Kidney epithelial cell (primary cell): ENCODE results near the gene SPATA31D1. TPM values are rescaled to one million over a fixed set of nuclear protein-coding genes. Genes with fewer than 3 reads are reported as not detected.

Source experiments
- DNase-seq: peaks from one replicate; pipeline ENCODE4 v3.0.0-alpha.2; 2010; ENCODE audit warnings: low read depth
- H3K27me3 ChIP-seq: 2 replicates; pipeline ENCODE4 v1.6.0; 2011; ENCODE audit warnings: low read length; ENCODE audit not compliant: control insufficient read depth, insufficient read depth
- H3K36me3 ChIP-seq: 2 replicates; pipeline ENCODE4 v1.5.1; 2011; ENCODE audit warnings: low read length; ENCODE audit not compliant: control insufficient read depth, insufficient read depth
- H3K4me3 ChIP-seq: 2 replicates; pipeline ENCODE4 v1.5.1; 2011; ENCODE audit warnings: low read depth, mild to moderate bottlenecking, control low read depth, low read length
- total RNA-seq: library from RNA; depleted of rRNA; stranded (reverse); fragments of >200 nt; gene quantifications from 2 replicates; pipeline ENCODE4 v1.2.3, GENCODE V29; 2015
- TF ChIP-seq, protein P1 (sequence below): IDR thresholded peaks from 2 replicates; pipeline ENCODE4 v1.5.1; 2011; ENCODE audit warnings: mild to moderate bottlenecking, moderate library complexity, low read length, control low read depth, inconsistent platforms; ENCODE audit not compliant: insufficient read depth, poor library complexity, severe bottlenecking

SPATA31D1 gene
- total RNA-seq, 1 donor from 2014 or later: not detected

DNA sequence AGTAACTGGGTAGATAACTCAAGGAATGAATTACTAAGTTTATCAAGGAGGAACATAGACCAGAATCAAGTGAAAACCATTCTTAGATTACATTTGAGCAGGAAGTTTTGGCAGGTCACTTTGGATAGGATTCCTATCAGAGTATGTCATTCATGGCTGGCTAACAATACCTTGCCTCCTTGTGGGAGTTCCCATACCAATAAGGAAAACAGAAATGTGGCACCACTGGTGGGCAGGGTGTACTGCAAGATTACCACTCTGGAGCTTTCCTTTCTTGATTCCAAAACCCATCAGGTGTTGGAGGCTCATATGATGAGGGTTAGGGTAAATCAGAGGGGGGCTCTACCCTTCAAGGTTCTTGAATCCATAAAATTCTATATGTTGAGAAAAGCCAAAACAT, 18.6 kb upstream of the SPATA31D1 start:
- Histone ChIP-seq H3K4me3 (no peak overlapping the region), H3K27me3 (no peaks in the 10 kb centered on the region), H3K36me3 (no peaks in the 10 kb centered on the region)
- TF ChIP-seq, protein P1, sequence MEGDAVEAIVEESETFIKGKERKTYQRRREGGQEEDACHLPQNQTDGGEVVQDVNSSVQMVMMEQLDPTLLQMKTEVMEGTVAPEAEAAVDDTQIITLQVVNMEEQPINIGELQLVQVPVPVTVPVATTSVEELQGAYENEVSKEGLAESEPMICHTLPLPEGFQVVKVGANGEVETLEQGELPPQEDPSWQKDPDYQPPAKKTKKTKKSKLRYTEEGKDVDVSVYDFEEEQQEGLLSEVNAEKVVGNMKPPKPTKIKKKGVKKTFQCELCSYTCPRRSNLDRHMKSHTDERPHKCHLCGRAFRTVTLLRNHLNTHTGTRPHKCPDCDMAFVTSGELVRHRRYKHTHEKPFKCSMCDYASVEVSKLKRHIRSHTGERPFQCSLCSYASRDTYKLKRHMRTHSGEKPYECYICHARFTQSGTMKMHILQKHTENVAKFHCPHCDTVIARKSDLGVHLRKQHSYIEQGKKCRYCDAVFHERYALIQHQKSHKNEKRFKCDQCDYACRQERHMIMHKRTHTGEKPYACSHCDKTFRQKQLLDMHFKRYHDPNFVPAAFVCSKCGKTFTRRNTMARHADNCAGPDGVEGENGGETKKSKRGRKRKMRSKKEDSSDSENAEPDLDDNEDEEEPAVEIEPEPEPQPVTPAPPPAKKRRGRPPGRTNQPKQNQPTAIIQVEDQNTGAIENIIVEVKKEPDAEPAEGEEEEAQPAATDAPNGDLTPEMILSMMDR: no peak
- DNase-seq: no peak

DNA sequence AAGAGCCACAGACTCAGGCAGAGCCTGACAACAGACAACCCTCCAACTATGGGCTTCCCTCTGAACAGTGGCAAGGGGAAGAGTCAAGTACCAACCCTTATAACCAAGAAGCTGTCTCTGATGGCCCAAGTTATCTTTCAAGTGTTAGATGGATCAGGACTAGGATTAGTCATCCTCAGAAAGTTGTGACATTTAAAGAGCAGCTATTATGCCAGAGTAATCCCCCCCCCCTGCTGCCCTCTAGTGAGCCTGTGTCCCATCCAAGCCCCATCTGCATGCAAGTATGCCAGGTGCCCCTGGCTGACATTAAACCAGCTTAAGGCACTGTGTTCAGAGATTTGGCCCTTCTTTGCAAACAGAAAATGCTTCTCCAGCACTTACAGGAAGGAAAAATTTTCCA, 16.8 kb upstream of the SPATA31D1 start:
- Histone ChIP-seq H3K36me3 (no peaks in the 10 kb centered on the region), H3K4me3 (no peak overlapping the region), H3K27me3 (no peaks in the 10 kb centered on the region)
- DNase-seq: no peak
- TF ChIP-seq, protein P1: no peak

DNA sequence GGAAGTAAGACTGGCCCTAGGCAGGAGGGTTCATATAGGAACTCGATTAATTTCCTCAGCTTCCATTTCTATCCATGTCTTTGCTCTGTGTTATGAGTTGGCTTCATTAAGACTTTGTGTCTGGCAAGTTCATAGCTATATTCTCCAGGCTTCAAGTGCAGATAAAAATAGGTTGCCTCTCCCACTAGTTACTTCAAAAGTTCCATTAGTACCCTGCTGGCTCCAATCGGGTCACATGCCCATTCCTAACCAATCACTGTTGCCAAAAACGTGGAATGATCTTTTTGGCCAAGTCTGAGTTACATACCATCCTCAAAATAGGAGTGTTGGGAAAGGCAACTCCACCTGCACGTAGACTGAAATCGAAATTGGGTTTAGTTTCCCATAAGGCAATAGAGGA, 13.8 kb upstream of the SPATA31D1 start:
- TF ChIP-seq, protein P1: no peak
- Histone ChIP-seq H3K36me3 (no peaks in the 10 kb centered on the region), H3K4me3 (no peak overlapping the region), H3K27me3 (no peaks in the 10 kb centered on the region)
- DNase-seq: no peak

DNA sequence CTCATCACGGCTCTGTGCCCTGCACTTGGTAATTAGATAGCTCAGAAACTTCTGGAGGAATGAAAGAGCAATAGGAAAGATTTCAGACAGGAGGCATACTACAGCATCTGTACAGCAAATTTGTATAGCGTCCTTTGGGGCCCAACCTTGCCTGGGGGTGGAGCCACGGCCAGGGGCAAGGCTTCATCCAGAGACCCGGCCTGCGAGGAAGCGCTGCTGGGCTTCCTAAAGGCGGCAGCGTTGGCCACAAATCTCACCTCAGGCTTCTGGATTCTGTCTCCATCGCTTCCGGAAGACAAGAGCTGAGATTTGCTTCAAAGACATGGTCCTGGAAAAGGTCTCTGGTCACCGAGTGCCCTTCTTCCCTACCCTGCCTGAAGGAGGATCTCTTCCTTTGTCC, 12.2 kb upstream of the SPATA31D1 start:
- DNase-seq: no peak
- H3K4me3 ChIP-seq: no peak overlapping the region
- no peaks in the 10 kb centered on the region for H3K36me3 ChIP-seq
- TF ChIP-seq, protein P1: no peak
- no peaks in the 10 kb centered on the region for H3K27me3 ChIP-seq

DNA sequence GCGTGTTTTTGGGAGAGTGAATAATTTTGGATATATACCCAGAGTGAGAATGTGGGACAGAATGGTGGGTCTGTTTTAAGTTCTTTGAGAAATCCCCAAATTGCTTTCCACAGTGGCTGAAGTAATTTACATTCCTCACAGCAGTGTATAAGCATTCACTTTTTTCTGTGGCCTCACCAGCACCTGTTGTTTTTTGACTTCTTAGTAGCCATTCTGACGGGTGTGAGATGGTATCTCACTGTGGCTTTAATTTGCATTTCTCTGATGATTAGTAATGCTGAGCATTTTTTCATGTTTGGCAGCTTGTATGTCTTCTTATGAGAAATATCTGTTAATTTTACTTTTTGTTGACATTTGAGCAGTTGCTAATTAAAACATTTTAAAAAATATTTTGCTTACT, 9.4 kb upstream of the SPATA31D1 start:
- Histone ChIP-seq H3K36me3 (no peaks in the 10 kb centered on the region), H3K27me3 (no peaks in the 10 kb centered on the region), H3K4me3 (no peak overlapping the region)
- TF ChIP-seq, protein P1: no peak
- DNase-seq: no peak

DNA sequence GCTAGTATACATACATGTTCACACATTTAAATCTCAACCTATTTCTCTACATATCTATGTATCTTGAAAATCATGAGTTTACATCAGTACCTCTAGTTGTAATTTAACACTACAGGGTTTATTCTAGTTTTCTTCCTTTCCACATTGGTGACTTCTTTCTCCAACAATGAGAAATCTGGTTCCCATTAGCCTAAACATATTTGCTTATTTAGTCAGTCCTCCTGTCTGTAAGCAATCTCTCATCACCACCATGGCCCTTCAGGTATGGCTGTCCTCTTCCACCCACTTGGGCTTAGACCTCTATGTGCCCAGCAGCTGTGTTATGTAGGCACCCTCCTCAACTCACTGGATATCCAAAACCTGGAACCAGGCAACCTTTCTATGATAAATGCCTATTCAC, 8.0 kb upstream of the SPATA31D1 start:
- TF ChIP-seq, protein P1: no peak
- Histone ChIP-seq H3K27me3 (no peaks in the 10 kb centered on the region), H3K36me3 (no peaks in the 10 kb centered on the region), H3K4me3 (no peak overlapping the region)
- no peak for DNase-seq
